Activated naive CD4-positive, alpha-beta T cell treated with anti-CD3 and anti-CD28 coated beads, Interleukin-2, amount 10 ng/mL, durations not matched to agents 7 days and 5 days (primary cell): ENCODE results near the gene PARVA.
"Not testable (repeated sequence)": the region's sequence is repeated elsewhere in the genome, so short reads cannot be mapped to it uniquely, and the experiment has no call there.

Source experiments
- CTCF ChIA-PET: fragments of 350-600 bp; sonication (Branson Sonifier 250); formaldehyde crosslinking; loops from one replicate; lab custom pipeline; 2021; ENCODE audit warnings: antibody characterized with exemption; lab: Charles Lee
- DNase-seq: peaks from one replicate; pipeline ENCODE4 v3.0.0-alpha.2; 2020
- H3K27ac Mint-ChIP-seq: one replicate; pipeline ENCODE4 v1.8.0; 2021; ENCODE audit warnings: mild to moderate bottlenecking, moderate library complexity, mixed read lengths
- H3K27me3 Mint-ChIP-seq: one replicate; pipeline ENCODE4 v1.8.0; 2021; ENCODE audit warnings: mild to moderate bottlenecking, mixed read lengths
- H3K36me3 Mint-ChIP-seq: one replicate; pipeline ENCODE4 v1.8.0; 2021; ENCODE audit warnings: mixed read lengths
- H3K4me1 Mint-ChIP-seq: one replicate; pipeline ENCODE4 v1.8.0; 2021; ENCODE audit warnings: mixed read lengths
- H3K4me3 Mint-ChIP-seq: one replicate; pipeline ENCODE4 v1.8.0; 2021; ENCODE audit warnings: mild to moderate bottlenecking, moderate library complexity, mixed read lengths
- H3K9me3 Mint-ChIP-seq: one replicate; pipeline ENCODE4 v1.8.0; 2021; ENCODE audit warnings: mixed read lengths

Gene PARVA

GRCh38 chr11:12507391-12507790 lies 130.0 kb downstream of the PARVA start:
- H3K27ac Mint-ChIP-seq = no peak overlapping the region
- H3K36me3 Mint-ChIP-seq = no peaks in the 10 kb centered on the region
- H3K4me3 Mint-ChIP-seq = no peak overlapping the region
- no peaks in the 10 kb centered on the region for H3K4me1 Mint-ChIP-seq
- peaks cover 8% of the 10 kb centered on the region for H3K27me3 Mint-ChIP-seq
- no peak for DNase-seq
- CTCF ChIA-PET = no interaction called here
- no peaks in the 10 kb centered on the region for H3K9me3 Mint-ChIP-seq

- Mint-ChIP-seq H3K27me3 (peaks cover 12% of the 10 kb centered on the region), H3K9me3 (no peaks in the 10 kb centered on the region), H3K27ac (no peak overlapping the region), H3K4me3 (no peak overlapping the region), H3K4me1 (no peaks in the 10 kb centered on the region), H3K36me3 (no peaks in the 10 kb centered on the region)
- CTCF ChIA-PET = interaction anchor here (0.6 kb wide), 1 partner anchor 178 kb away, joined by 3 read pairs; no protein-coding TSS in a partner anchor
- DNase-seq = no peak
Observed at GRCh38 chr11:12508151-12508751, 130.9 kb downstream of the PARVA start.

GRCh38 chr11:12509371-12509770 lies 132.0 kb downstream of the PARVA start:
- Mint-ChIP-seq H3K27ac (no peak overlapping the region), H3K36me3 (no peaks in the 10 kb centered on the region), H3K27me3 (peaks cover 15% of the 10 kb centered on the region), H3K4me3 (no peak overlapping the region), H3K9me3 (no peaks in the 10 kb centered on the region), H3K4me1 (no peaks in the 10 kb centered on the region)
- CTCF ChIA-PET = no interaction called here
- DNase-seq = no peak

GRCh38 chr11:12512132-12512531 lies 134.8 kb downstream of the PARVA start:
- no peak for DNase-seq

GRCh38 chr11:12512826-12513395 lies 135.5 kb downstream of the PARVA start:
- peaks cover 15% of the 10 kb centered on the region for H3K27me3 Mint-ChIP-seq
- CTCF ChIA-PET = no interaction called here
- no peak overlapping the region for H3K27ac Mint-ChIP-seq
- no peak overlapping the region for H3K4me3 Mint-ChIP-seq
- H3K36me3 Mint-ChIP-seq = no peaks in the 10 kb centered on the region
- DNase-seq = no peak
- H3K4me1 Mint-ChIP-seq = no peaks in the 10 kb centered on the region
- H3K9me3 Mint-ChIP-seq = no peaks in the 10 kb centered on the region

More at GRCh38 chr11:12512132-12512531, 134.8 kb downstream of the PARVA start:
- no peaks in the 10 kb centered on the region for H3K4me1 Mint-ChIP-seq
- peaks cover 15% of the 10 kb centered on the region for H3K27me3 Mint-ChIP-seq
- CTCF ChIA-PET = no interaction called here
- H3K27ac Mint-ChIP-seq = no peak overlapping the region
- no peaks in the 10 kb centered on the region for H3K36me3 Mint-ChIP-seq
- no peak overlapping the region for H3K4me3 Mint-ChIP-seq
- no peaks in the 10 kb centered on the region for H3K9me3 Mint-ChIP-seq

- H3K27ac Mint-ChIP-seq = no peak overlapping the region
- H3K36me3 Mint-ChIP-seq = no peaks in the 10 kb centered on the region
- no peaks in the 10 kb centered on the region for H3K9me3 Mint-ChIP-seq
- no peaks in the 10 kb centered on the region for H3K4me1 Mint-ChIP-seq
- peaks cover 13% of the 10 kb centered on the region for H3K27me3 Mint-ChIP-seq
- no peak for DNase-seq
- no peak overlapping the region for H3K4me3 Mint-ChIP-seq
- CTCF ChIA-PET = no interaction called here
Observed at GRCh38 chr11:12516387-12517105, 139.2 kb downstream of the PARVA start.

- CTCF ChIA-PET = no interaction called here
- Mint-ChIP-seq H3K4me1 (no peaks in the 10 kb centered on the region), H3K4me3 (no peak overlapping the region), H3K36me3 (no peaks in the 10 kb centered on the region), H3K9me3 (no peaks in the 10 kb centered on the region), H3K27ac (no peak overlapping the region), H3K27me3 (peaks cover 13% of the 10 kb centered on the region)
- no peak for DNase-seq
Observed at GRCh38 chr11:12517306-12517705, 139.9 kb downstream of the PARVA start.

- Mint-ChIP-seq H3K4me1 (no peaks in the 10 kb centered on the region), H3K27ac (no peak overlapping the region), H3K36me3 (no peaks in the 10 kb centered on the region), H3K9me3 (no peaks in the 10 kb centered on the region), H3K27me3 (peaks cover 13% of the 10 kb centered on the region), H3K4me3 (no peak overlapping the region)
- CTCF ChIA-PET = no interaction called here
- no peak for DNase-seq
Observed at GRCh38 chr11:12517741-12518140, 140.4 kb downstream of the PARVA start.

GRCh38 chr11:12518606-12519385 lies 141.4 kb downstream of the PARVA start:
- Mint-ChIP-seq H3K4me3 (no peak overlapping the region), H3K36me3 (no peaks in the 10 kb centered on the region), H3K9me3 (no peaks in the 10 kb centered on the region), H3K27me3 (peaks cover 5% of the 10 kb centered on the region), H3K4me1 (no peaks in the 10 kb centered on the region), H3K27ac (no peak overlapping the region)
- CTCF ChIA-PET = no interaction called here
- DNase-seq = no peak

GRCh38 chr11:12520054-12520453 lies 142.7 kb downstream of the PARVA start:
- Mint-ChIP-seq H3K27ac (no peak overlapping the region), H3K4me3 (no peak overlapping the region), H3K36me3 (no peaks in the 10 kb centered on the region), H3K4me1 (no peaks in the 10 kb centered on the region), H3K27me3 (peaks cover 5% of the 10 kb centered on the region), H3K9me3 (no peaks in the 10 kb centered on the region)
- no peak for DNase-seq
- CTCF ChIA-PET = no interaction called here

- H3K4me3 Mint-ChIP-seq, H3K36me3 Mint-ChIP-seq, CTCF ChIA-PET, H3K27ac Mint-ChIP-seq, H3K27me3 Mint-ChIP-seq, H3K9me3 Mint-ChIP-seq, DNase-seq, H3K4me1 Mint-ChIP-seq: not testable (repeated sequence)
Observed at GRCh38 chr11:12520576-12520975, 143.2 kb downstream of the PARVA start.

GRCh38 chr11:12523180-12523924 lies 146.0 kb downstream of the PARVA start:
- peaks cover 3% of the 10 kb centered on the region for H3K27me3 Mint-ChIP-seq
- H3K4me3 Mint-ChIP-seq = no peak overlapping the region
- H3K9me3 Mint-ChIP-seq = no peaks in the 10 kb centered on the region
- DNase-seq = no peak
- CTCF ChIA-PET = no interaction called here
- H3K27ac Mint-ChIP-seq = no peak overlapping the region
- no peaks in the 10 kb centered on the region for H3K36me3 Mint-ChIP-seq
- no peaks in the 10 kb centered on the region for H3K4me1 Mint-ChIP-seq

GRCh38 chr11:12524865-12525264 lies 147.5 kb downstream of the PARVA start:
- H3K36me3 Mint-ChIP-seq = no peaks in the 10 kb centered on the region
- CTCF ChIA-PET = no interaction called here

More at GRCh38 chr11:12524865-12525264, 147.5 kb downstream of the PARVA start:
- Mint-ChIP-seq H3K27ac (no peak overlapping the region), H3K27me3 (no peaks in the 10 kb centered on the region), H3K9me3 (no peaks in the 10 kb centered on the region), H3K4me3 (no peak overlapping the region), H3K4me1 (no peaks in the 10 kb centered on the region)
- no peak for DNase-seq
